AG09309 (cell line): ENCODE results near the gene LAMA2.

Experiments used
- DNase-seq: peaks from one replicate; pipeline ENCODE4 v3.0.0-alpha.2; 2010; ENCODE audit warnings: low read depth
- H3K4me3 ChIP-seq: 2 replicates; pipeline ENCODE4 v1.5.1; 2011; ENCODE audit warnings: mild to moderate bottlenecking, low read depth, low read length, moderate library complexity; ENCODE audit not compliant: control insufficient read depth
- TF ChIP-seq, protein P1 (sequence below): IDR thresholded peaks from 2 replicates; pipeline ENCODE4 v1.5.1; 2011; ENCODE audit warnings: mild to moderate bottlenecking, low read depth, low read length, inconsistent platforms; ENCODE audit not compliant: insufficient read depth, control insufficient read depth; ENCODE audit errors: missing control alignments

Gene LAMA2

DNA sequence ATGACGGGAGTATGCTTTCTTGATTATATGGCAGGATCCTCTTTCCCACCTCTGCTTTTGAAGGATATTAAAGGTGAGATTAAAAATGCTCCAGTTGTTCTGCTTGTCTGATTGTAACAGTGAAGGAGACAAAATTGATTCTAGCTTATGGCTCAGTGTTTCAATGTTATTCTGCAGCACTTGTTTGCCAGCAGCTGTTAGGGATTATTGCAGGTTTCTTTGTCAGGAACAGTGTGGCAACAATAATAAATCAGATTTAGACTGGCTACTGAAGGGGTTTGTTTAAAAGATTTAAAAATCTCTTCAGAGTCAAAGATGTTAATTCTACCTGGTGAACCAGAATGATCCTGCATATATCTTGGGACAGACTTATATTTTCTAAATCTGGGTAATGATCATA, 126.9 kb downstream of the LAMA2 start:
- no peak for DNase-seq
- TF ChIP-seq, protein P1, sequence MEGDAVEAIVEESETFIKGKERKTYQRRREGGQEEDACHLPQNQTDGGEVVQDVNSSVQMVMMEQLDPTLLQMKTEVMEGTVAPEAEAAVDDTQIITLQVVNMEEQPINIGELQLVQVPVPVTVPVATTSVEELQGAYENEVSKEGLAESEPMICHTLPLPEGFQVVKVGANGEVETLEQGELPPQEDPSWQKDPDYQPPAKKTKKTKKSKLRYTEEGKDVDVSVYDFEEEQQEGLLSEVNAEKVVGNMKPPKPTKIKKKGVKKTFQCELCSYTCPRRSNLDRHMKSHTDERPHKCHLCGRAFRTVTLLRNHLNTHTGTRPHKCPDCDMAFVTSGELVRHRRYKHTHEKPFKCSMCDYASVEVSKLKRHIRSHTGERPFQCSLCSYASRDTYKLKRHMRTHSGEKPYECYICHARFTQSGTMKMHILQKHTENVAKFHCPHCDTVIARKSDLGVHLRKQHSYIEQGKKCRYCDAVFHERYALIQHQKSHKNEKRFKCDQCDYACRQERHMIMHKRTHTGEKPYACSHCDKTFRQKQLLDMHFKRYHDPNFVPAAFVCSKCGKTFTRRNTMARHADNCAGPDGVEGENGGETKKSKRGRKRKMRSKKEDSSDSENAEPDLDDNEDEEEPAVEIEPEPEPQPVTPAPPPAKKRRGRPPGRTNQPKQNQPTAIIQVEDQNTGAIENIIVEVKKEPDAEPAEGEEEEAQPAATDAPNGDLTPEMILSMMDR = no peak
- H3K4me3 ChIP-seq = no peak overlapping the region

DNA sequence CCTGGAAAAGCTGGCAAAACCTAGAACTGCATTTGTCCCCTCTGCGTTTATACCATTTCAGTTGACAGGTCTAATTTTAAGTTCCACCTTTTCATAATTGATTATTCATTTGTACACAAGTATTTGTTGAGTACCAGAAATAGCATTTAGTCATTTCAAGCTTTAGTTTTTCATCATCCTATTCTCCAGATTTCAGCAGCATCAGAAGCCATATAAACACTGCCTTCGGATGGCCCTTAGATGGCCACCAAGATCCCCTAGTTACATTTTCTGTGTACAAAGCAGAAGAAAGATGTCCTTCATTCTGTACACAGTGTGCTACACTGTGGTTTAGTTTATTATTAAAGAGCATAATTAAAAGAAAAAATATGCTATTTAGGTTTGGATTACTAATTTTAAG, 131.4 kb downstream of the LAMA2 start:
- H3K4me3 ChIP-seq = no peak overlapping the region
- TF ChIP-seq, protein P1 = no peak
- DNase-seq = no peak

DNA sequence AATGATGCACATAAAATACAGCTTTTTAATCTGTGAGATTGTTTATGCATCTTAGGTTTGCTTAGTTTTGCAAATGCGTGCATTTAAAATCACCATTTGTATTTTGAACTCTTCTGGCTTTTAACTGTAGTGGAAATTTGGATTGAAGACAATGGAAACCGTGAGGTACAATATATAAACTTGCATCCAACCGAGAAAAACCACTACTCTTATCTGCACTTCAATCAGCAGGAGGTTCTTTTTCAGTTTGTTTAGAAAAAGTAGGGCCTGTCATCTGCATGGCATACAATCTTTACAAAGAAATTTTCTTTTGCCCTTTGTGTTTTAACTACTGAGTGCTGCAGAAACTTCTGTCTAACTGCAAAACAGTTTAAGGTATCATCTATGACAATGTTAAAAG, 132.8 kb downstream of the LAMA2 start:
- DNase-seq = no peak
- TF ChIP-seq, protein P1 = no peak
- H3K4me3 ChIP-seq = no peak overlapping the region

GRCh38 chr6:129016844-129017243, 133.9 kb downstream of the LAMA2 start:
- H3K4me3 ChIP-seq = no peak overlapping the region
- TF ChIP-seq, protein P1 = no peak
- DNase-seq = no peak

- DNase-seq = no peak
- TF ChIP-seq, protein P1 = no peak
- H3K4me3 ChIP-seq = no peak overlapping the region
Observed at GRCh38 chr6:129022011-129022553, 139.1 kb downstream of the LAMA2 start.

DNA sequence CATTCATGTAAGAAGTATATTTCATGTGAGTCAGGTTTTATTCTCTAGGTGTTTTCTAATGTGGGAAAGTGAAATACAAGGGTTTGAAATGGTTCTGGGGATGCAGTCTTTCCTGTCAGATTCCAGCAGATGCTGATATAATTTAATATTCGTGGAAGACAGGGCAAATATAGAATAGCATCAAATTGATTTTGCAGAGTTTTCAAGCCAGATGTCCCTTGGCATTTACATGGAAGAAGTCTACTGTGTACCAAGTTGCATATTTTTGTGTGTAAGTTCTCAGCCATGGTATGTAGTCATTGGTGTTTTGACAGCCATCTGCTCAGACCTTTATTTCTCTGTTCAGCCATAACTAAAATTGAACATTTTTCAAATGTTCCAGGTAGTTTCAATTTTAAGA, 143.7 kb downstream of the LAMA2 start:
- TF ChIP-seq, protein P1 = no peak
- H3K4me3 ChIP-seq = no peak overlapping the region
- no peak for DNase-seq

GRCh38 chr6:129029778-129030177, 146.8 kb downstream of the LAMA2 start:
- DNase-seq = no peak
- no peak overlapping the region for H3K4me3 ChIP-seq
- TF ChIP-seq, protein P1 = no peak
